ENCODE data around the gene SUV39H2.

DNA sequence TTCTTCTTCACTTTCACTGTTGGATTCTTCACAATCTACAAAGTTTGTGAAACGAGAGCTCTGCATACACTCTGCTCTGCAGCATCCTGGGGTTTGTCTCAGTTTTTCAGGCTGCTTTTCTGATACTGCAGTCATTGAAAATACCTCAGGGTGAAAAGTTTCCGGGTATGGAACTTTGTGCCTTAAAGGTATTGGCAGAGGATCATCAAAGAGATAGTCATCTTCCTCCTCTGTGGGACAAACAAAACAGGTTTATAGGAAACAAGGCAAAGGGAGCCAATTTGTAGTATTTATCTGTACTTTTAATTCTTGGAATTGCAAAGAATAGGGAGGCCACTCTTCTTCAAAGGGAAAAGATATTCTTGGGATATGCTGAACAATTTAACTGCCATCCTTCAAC lies 30.4 kb downstream of the SUV39H2 start:
- TF ChIP-seq POLR2AphosphoS5 (IDR thresholded peaks at IDR 0.05; ENCODE audit: low read length) (no peak), EZH2 (IDR thresholded peaks at IDR 0.05; ENCODE audit: borderline replicate concordance, control insufficient read depth, low read depth, low read length) (no peak), TBL1XR1 (IDR thresholded peaks at IDR 0.05; ENCODE audit: low read depth, low read length) (no peak), SIN3A (IDR thresholded peaks at IDR 0.05; ENCODE audit: low read depth, low read length) (no peak), ATF7 (IDR thresholded peaks at IDR 0.05; ENCODE audit: low read depth) (no peak), NFIC (IDR thresholded peaks at IDR 0.05; ENCODE audit: low read depth, low read length) (no peak), DPF2 (IDR thresholded peaks at IDR 0.05) (no peak)
- TF ChIP-seq, protein P1, sequence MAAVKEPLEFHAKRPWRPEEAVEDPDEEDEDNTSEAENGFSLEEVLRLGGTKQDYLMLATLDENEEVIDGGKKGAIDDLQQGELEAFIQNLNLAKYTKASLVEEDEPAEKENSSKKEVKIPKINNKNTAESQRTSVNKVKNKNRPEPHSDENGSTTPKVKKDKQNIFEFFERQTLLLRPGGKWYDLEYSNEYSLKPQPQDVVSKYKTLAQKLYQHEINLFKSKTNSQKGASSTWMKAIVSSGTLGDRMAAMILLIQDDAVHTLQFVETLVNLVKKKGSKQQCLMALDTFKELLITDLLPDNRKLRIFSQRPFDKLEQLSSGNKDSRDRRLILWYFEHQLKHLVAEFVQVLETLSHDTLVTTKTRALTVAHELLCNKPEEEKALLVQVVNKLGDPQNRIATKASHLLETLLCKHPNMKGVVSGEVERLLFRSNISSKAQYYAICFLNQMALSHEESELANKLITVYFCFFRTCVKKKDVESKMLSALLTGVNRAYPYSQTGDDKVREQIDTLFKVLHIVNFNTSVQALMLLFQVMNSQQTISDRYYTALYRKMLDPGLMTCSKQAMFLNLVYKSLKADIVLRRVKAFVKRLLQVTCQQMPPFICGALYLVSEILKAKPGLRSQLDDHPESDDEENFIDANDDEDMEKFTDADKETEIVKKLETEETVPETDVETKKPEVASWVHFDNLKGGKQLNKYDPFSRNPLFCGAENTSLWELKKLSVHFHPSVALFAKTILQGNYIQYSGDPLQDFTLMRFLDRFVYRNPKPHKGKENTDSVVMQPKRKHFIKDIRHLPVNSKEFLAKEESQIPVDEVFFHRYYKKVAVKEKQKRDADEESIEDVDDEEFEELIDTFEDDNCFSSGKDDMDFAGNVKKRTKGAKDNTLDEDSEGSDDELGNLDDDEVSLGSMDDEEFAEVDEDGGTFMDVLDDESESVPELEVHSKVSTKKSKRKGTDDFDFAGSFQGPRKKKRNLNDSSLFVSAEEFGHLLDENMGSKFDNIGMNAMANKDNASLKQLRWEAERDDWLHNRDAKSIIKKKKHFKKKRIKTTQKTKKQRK (IDR thresholded peaks at IDR 0.05; ENCODE audit: low read depth, low read length), result no peak
- TF ChIP-seq, protein P2, sequence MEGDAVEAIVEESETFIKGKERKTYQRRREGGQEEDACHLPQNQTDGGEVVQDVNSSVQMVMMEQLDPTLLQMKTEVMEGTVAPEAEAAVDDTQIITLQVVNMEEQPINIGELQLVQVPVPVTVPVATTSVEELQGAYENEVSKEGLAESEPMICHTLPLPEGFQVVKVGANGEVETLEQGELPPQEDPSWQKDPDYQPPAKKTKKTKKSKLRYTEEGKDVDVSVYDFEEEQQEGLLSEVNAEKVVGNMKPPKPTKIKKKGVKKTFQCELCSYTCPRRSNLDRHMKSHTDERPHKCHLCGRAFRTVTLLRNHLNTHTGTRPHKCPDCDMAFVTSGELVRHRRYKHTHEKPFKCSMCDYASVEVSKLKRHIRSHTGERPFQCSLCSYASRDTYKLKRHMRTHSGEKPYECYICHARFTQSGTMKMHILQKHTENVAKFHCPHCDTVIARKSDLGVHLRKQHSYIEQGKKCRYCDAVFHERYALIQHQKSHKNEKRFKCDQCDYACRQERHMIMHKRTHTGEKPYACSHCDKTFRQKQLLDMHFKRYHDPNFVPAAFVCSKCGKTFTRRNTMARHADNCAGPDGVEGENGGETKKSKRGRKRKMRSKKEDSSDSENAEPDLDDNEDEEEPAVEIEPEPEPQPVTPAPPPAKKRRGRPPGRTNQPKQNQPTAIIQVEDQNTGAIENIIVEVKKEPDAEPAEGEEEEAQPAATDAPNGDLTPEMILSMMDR (IDR thresholded peaks at IDR 0.05 in 2 of 3, conservative IDR thresholded peaks at IDR 0.05 in 1 of 3; ENCODE audit: control insufficient read depth in 2 of 3, extremely low read depth in 1 of 3, insufficient read depth in 1 of 3, low read depth in 3 of 3, low read length in 3 of 3), result no peak

All from GM12878 (cell line).